Kidney (tissue), 14 donors: ENCODE measurements around the gene DHCR24. TPM values are rescaled to one million over a fixed set of nuclear protein-coding genes. Genes with fewer than 3 reads are reported as not detected.

Source experiments
- DNase-seq, 5 donors: peaks; one replicate each; pipeline ENCODE4 v3.0.0-alpha.2; 2013 to 2020
- FAIRE-seq: peaks from 2 replicates; lab custom pipeline; 2012; peaks lifted over from hg19 to GRCh38; lab: Jason Lieb, UNC
- H3K27ac ChIP-seq, 2 donors: one replicate each; pipeline ENCODE4 v1.7.0; 2013; ENCODE audit warnings: low read depth in 2 of 2, low read length in 2 of 2, inconsistent platforms in 1 of 2
- H3K27me3 ChIP-seq: one replicate; pipeline ENCODE4 v1.7.1; 2013; ENCODE audit warnings: low read length, inconsistent platforms; ENCODE audit not compliant: control insufficient read depth, insufficient read depth
- H3K36me3 ChIP-seq, 3 donors: one replicate each; pipeline versions ENCODE4 v1.7.0 to v1.7.1; 2013; ENCODE audit warnings: low read length in 3 of 3, control low read depth in 1 of 3, inconsistent platforms in 1 of 3; ENCODE audit not compliant: insufficient read depth in 3 of 3, control insufficient read depth in 2 of 3
- H3K4me1 ChIP-seq, 3 donors: one replicate each; pipeline versions ENCODE4 v1.7.0 to v1.7.1; 2013; ENCODE audit warnings: low read length in 3 of 3, inconsistent platforms in 1 of 3, low read depth in 1 of 3; ENCODE audit not compliant: control insufficient read depth in 2 of 3, insufficient read depth in 2 of 3
- H3K4me3 ChIP-seq, 3 donors: one replicate each; pipeline versions ENCODE4 v1.7.0 to v1.8.1; 2013; ENCODE audit warnings: low read length in 3 of 3, control low read depth in 1 of 3, inconsistent platforms in 1 of 3
- H3K9ac ChIP-seq, 3 donors: one replicate each; pipeline versions ENCODE4 v1.7.0 to v1.7.1; 2013; ENCODE audit warnings: low read length in 3 of 3, control low read depth in 1 of 3, inconsistent platforms in 1 of 3
- H3K9me3 ChIP-seq, 3 donors: one replicate each; pipeline versions ENCODE4 v1.7.0 to v1.7.1; 2013; ENCODE audit warnings: low read length in 3 of 3, control low read depth in 1 of 3, inconsistent platforms in 1 of 3; ENCODE audit not compliant: control insufficient read depth in 2 of 3, insufficient read depth in 1 of 3
- CTCF ChIP-seq: IDR thresholded peaks from 3 replicates; pipeline ENCODE4 v1.5.1; 2012; ENCODE audit warnings: mild to moderate bottlenecking, moderate library complexity, borderline replicate concordance; ENCODE audit not compliant: insufficient read depth; ENCODE audit errors: extremely low read depth
- intact Hi-C: fragments of 100-400 bp; cut with DNase I; formaldehyde crosslinking; loops from one replicate; pipeline ENCODE4 v1.11.1; 2022
- polyA plus RNA-seq: library from polyadenylated mRNA; stranded (reverse); fragments of 350-450 nt; fragmentation: Illumina TruSeq; extraction: RNeasy Lipid Tissue Mini Kit (QIAGEN cat#74804); gene quantifications from one replicate; pipeline ENCODE4 v1.2.3, GENCODE V29; 2014; ENCODE audit warnings: low read depth, low replicate concordance; ENCODE audit not compliant: insufficient read depth
- total RNA-seq: library from RNA; stranded (reverse); fragmentation: NEBNext Ultra II Directional; extraction: Animal tissue kit (Norgen Biotek cat#: 25700); gene quantifications from one replicate; pipeline ENCODE4 v1.2.1, GENCODE V29; 2021
- donor health status: control.
- donor health status: control.
- donor health status: control.
- donor health status: control.
- donor health status: control.
- donor health status: DM: yes; HTN: yes; CAD: no.
- donor health status: Normal renal cell carcinoma (clear cell type).

Gene DHCR24
- total and polyA plus RNA-seq, 2 donors from 2014 or later = 33.7 to 91.7 TPM

- Histone ChIP-seq H3K9me3 (no peaks in the 10 kb centered on the region), H3K4me1 (peaks cover 0 to 5% (median 0%) of the 10 kb centered on the region in 3 donors), H3K27ac (no peak overlapping the region), H3K4me3 (no peak overlapping the region), H3K36me3 (no peaks in the 10 kb centered on the region), H3K9ac (no peak overlapping the region), H3K27me3 (no peaks in the 10 kb centered on the region)
- intact Hi-C loops = no loop called here
- no peak for FAIRE-seq
- no peak for TF ChIP-seq CTCF
- no peak for DNase-seq
Observed at GRCh38 chr1:54842963-54843362, 44.0 kb downstream of the DHCR24 start.

DNA sequence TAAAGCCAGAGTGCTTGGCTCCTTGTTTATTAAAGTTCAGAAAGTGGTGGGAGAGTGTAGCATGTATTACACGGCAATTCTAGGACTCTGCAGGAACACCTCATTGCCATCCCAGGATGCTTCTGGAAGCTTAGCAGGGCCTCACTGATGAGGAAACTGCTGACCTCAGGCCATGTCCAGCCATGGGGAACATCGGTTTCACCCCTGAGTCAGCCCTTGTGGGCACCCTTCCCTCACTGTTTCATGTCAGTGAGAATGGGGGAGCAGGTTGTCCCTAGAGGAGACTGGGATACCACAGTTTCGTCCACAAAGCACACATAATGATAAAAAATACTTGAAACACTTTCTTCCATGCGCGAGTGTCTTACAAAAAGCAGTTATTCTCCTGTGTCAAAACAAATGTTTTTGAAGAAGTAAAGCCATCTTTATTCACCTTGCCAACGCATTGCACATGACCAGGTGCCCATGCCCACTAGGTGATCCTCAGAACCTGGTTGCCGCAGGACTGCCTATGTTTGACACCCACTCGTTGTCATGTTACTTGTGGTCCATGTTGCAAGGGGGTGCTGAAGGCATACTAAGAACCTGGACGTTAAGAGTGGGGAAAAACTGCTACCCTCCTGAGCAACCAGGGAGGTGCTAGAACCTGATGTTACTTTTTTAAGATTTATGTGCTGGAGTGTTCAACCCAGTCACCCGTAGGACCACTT is 44.6 kb downstream of the DHCR24 start:
- no peak for TF ChIP-seq CTCF
- H3K36me3 ChIP-seq = no peaks in the 10 kb centered on the region
- no peaks in the 10 kb centered on the region for H3K27me3 ChIP-seq
- H3K4me1 ChIP-seq = peaks cover 0 to 5% (median 0%) of the 10 kb centered on the region in 3 donors
- H3K4me3 ChIP-seq = no peak overlapping the region
- H3K27ac ChIP-seq = no peak overlapping the region
- DNase-seq (no peak), FAIRE-seq (no peak)
- intact Hi-C loops = no loop called here
- H3K9ac ChIP-seq = no peak overlapping the region
- no peaks in the 10 kb centered on the region for H3K9me3 ChIP-seq

DNA sequence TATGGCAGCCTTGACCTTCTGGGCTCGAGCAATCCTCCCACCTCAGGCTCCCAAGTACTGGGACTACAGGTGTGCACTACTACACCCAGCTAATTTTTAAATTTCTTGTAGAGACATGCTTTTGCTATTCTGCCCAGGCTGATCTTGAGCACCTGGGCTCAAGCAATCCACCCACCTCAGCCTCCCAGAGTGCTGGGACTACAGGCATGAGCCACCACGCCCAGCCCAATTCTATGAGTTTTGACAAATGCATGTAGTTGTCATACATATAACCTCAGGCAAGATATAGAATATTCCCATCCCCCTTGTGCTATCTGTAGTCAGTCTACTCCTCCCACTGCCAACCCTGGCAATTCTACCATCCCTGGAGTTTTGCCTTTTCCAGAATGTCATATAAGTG is 47.2 kb downstream of the DHCR24 start:
- Histone ChIP-seq H3K36me3 (no peaks in the 10 kb centered on the region), H3K9me3 (no peaks in the 10 kb centered on the region), H3K9ac (no peak overlapping the region), H3K4me1 (no peaks in the 10 kb centered on the region), H3K4me3 (no peak overlapping the region), H3K27me3 (no peaks in the 10 kb centered on the region), H3K27ac (no peak overlapping the region)
- DNase-seq (no peak), FAIRE-seq (no peak)
- TF ChIP-seq CTCF = no peak
- intact Hi-C loops = no loop called here
